Epithelial cell of proximal tubule (primary cell): ENCODE results near the gene PTPRD. TPM values are rescaled to one million over a fixed set of nuclear protein-coding genes. Genes with fewer than 3 reads are reported as not detected.
A peak's percentile ranks its signal among the peaks of the same experiment; 100 is the strongest.

ENCODE experiments used
- DNase-seq: peaks from one replicate; pipeline ENCODE4 v3.0.0-alpha.2; 2011; ENCODE audit warnings: low read depth
- H3K4me3 ChIP-seq: 2 replicates; pipeline ENCODE4 v1.5.1; 2011; ENCODE audit warnings: low read depth, mild to moderate bottlenecking, low read length
- CTCF ChIP-seq: conservative IDR thresholded peaks from 2 replicates; pipeline ENCODE4 v1.5.1; 2012; ENCODE audit warnings: low read depth, mild to moderate bottlenecking, low read length
- total RNA-seq: library from RNA; depleted of rRNA; stranded (reverse); fragments of >200 nt; gene quantifications from 2 replicates; pipeline ENCODE4 v1.2.3, GENCODE V29; 2015

The PTPRD gene
- total RNA-seq, 1 donor from 2014 or later = 3.2 TPM

GRCh38 chr9:9961934-9962333, 650.9 kb downstream of the PTPRD start:
- TF ChIP-seq CTCF = no peak
- H3K4me3 ChIP-seq = no peak overlapping the region
- no peak for DNase-seq

GRCh38 chr9:9961487-9961886, 651.3 kb downstream of the PTPRD start:
- TF ChIP-seq CTCF = no peak
- DNase-seq = no peak
- no peak overlapping the region for H3K4me3 ChIP-seq

GRCh38 chr9:9951556-9952160, 661.1 kb downstream of the PTPRD start:
- no peak for DNase-seq
- H3K4me3 ChIP-seq = no peak overlapping the region
- TF ChIP-seq CTCF = no peak

GRCh38 chr9:9950813-9951212, 662.0 kb downstream of the PTPRD start:
- H3K4me3 ChIP-seq = no peak overlapping the region
- TF ChIP-seq CTCF = no peak
- no peak for DNase-seq

GRCh38 chr9:9949978-9950377, 662.8 kb downstream of the PTPRD start:
- H3K4me3 ChIP-seq = no peak overlapping the region
- TF ChIP-seq CTCF = no peak
- DNase-seq = no peak

GRCh38 chr9:9949368-9949767, 663.4 kb downstream of the PTPRD start:
- peak; percentile 59 for DNase-seq
- H3K4me3 ChIP-seq = no peak overlapping the region
- no peak for TF ChIP-seq CTCF

- H3K4me3 ChIP-seq = no peak overlapping the region
- TF ChIP-seq CTCF = no peak
- no peak for DNase-seq
Observed at GRCh38 chr9:9945966-9946365, 666.8 kb downstream of the PTPRD start.
